ENCODE results near the gene GOLGA6L26.
"Not testable (repeated sequence)": the region's sequence is repeated elsewhere in the genome, so short reads cannot be mapped to it uniquely, and the experiment has no call there.

- not testable (repeated sequence) for TF ChIP-seq CTCF (conservative IDR thresholded peaks at IDR 0.05 in 1 of 2, IDR thresholded peaks at IDR 0.05 in 1 of 2; ENCODE audit: low read depth in 1 of 2, low read length in 2 of 2); EZH2 (IDR thresholded peaks at IDR 0.05; ENCODE audit: low read length, missing control alignments)
Measured at GRCh38 chr15:23380700-23381099, 46.7 kb upstream of the GOLGA6L26 start.
